Ishikawa (cell line): ENCODE measurements around the gene TAL1.

Experiments used
- CEBPB ChIP-seq: IDR thresholded peaks from 2 replicates; pipeline ENCODE4 v1.6.1; 2012
- CREB1 ChIP-seq: IDR thresholded peaks from 2 replicates; pipeline ENCODE4 v1.6.1; 2012; ENCODE audit warnings: low read depth
- EGR1 ChIP-seq: IDR thresholded peaks from 2 replicates; pipeline ENCODE4 v1.6.1; 2012
- EP300 ChIP-seq: IDR thresholded peaks from 2 replicates; pipeline ENCODE4 v1.6.1; 2012; ENCODE audit warnings: borderline replicate concordance
- NFIC ChIP-seq: IDR thresholded peaks from 2 replicates; pipeline ENCODE4 v1.6.1; 2012
- RAD21 ChIP-seq: IDR thresholded peaks from 2 replicates; pipeline ENCODE4 v1.6.1; 2012; ENCODE audit warnings: low read depth
- REST ChIP-seq: IDR thresholded peaks from 2 replicates; pipeline ENCODE4 v1.6.1; 2012; ENCODE audit warnings: low read depth, mild to moderate bottlenecking
- TAF1 ChIP-seq: IDR thresholded peaks from 2 replicates; pipeline ENCODE4 v1.6.1; 2012; ENCODE audit warnings: low read depth, mild to moderate bottlenecking
- TCF12 ChIP-seq: IDR thresholded peaks from 2 replicates; pipeline ENCODE4 v1.6.1; 2012; ENCODE audit warnings: low read depth
- TEAD4 ChIP-seq: IDR thresholded peaks from 2 replicates; pipeline ENCODE4 v1.6.1; 2012
- YY1 ChIP-seq: IDR thresholded peaks from 2 replicates; pipeline ENCODE4 v1.6.1; 2012; ENCODE audit warnings: low read depth
- TF ChIP-seq, protein P1 (sequence below): IDR thresholded peaks from 2 replicates; pipeline ENCODE4 v1.6.1; 2012
- TF ChIP-seq, protein P2 (sequence below): IDR thresholded peaks from 2 replicates; pipeline ENCODE4 v1.6.1; 2012

GRCh38 chr1:47208374-47208850, 23.6 kb downstream of the TAL1 start:
- no peak for TF ChIP-seq REST
- TF ChIP-seq EGR1: no peak
- no peak for TF ChIP-seq NFIC
- no peak for TF ChIP-seq RAD21
- no peak for TF ChIP-seq TAF1
- no peak for TF ChIP-seq CEBPB
- no peak for TF ChIP-seq TEAD4
- TF ChIP-seq, protein P1, sequence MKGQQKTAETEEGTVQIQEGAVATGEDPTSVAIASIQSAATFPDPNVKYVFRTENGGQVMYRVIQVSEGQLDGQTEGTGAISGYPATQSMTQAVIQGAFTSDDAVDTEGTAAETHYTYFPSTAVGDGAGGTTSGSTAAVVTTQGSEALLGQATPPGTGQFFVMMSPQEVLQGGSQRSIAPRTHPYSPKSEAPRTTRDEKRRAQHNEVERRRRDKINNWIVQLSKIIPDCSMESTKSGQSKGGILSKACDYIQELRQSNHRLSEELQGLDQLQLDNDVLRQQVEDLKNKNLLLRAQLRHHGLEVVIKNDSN: no peak
- no peak for TF ChIP-seq EP300
- no peak for TF ChIP-seq TCF12
- TF ChIP-seq YY1: no peak
- TF ChIP-seq, protein P2, sequence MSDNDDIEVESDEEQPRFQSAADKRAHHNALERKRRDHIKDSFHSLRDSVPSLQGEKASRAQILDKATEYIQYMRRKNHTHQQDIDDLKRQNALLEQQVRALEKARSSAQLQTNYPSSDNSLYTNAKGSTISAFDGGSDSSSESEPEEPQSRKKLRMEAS: no peak
- no peak for TF ChIP-seq CREB1
